Stomach (tissue), 9 donors: ENCODE results near the gene IGSF10. TPM values are rescaled to one million over a fixed set of nuclear protein-coding genes. Genes with fewer than 3 reads are reported as not detected.

Experiments
- DNase-seq, 2 donors: peaks; one replicate each; pipeline versions ENCODE4 v3.0.0 to v3.0.0-alpha.2; 2013 to 2019
- H3K27ac ChIP-seq, 5 donors: fragments of 200-600 bp in 4 of 5; sonication (generic) in 4 of 5; one replicate each; pipeline ENCODE4 v1.5.1; 2013 to 2019; ENCODE audit warnings: mild to moderate bottlenecking in 1 of 5, moderate library complexity in 1 of 5
- H3K27me3 ChIP-seq, 3 donors: fragments of 200-600 bp; sonication (generic); one replicate each; pipeline ENCODE4 v1.5.1; 2017 to 2019; ENCODE audit warnings: mixed run types in 1 of 3
- H3K36me3 ChIP-seq, 4 donors: fragments of 200-600 bp; sonication (generic); 1 replicate in 3 of 4; 2 replicates in 1 of 4; pipeline ENCODE4 v1.5.1; 2016 to 2019
- H3K4me1 ChIP-seq, 4 donors: fragments of 200-600 bp; sonication (generic); one replicate each; pipeline ENCODE4 v1.5.1; 2016 to 2019
- H3K4me3 ChIP-seq, 4 donors: fragments of 200-600 bp; sonication (generic) in 3 of 4; one replicate each; pipeline ENCODE4 v1.5.1; 2016 to 2019; ENCODE audit warnings: mild to moderate bottlenecking in 1 of 4
- H3K9me3 ChIP-seq, 4 donors: fragments of 200-600 bp; sonication (generic); one replicate each; pipeline ENCODE4 v1.5.1; 2016 to 2019
- EP300 ChIP-seq: sonication (generic); formaldehyde crosslinking; IDR thresholded peaks from one replicate; pipeline ENCODE4 v1.6.1; 2017; ENCODE audit warnings: antibody characterized with exemption
- POLR2A ChIP-seq, 4 donors: fragments of 450-650 bp; IDR thresholded peaks; one replicate each; pipeline ENCODE4 v1.6.1; 2016; ENCODE audit warnings: antibody characterized with exemption in 4 of 4, control low read depth in 2 of 4, mild to moderate bottlenecking in 1 of 4, moderate library complexity in 1 of 4
- POLR2AphosphoS5 ChIP-seq, 3 donors: sonication (generic); formaldehyde crosslinking; IDR thresholded peaks; one replicate each; pipeline ENCODE4 v1.6.1; 2016; ENCODE audit warnings: antibody characterized with exemption in 3 of 3
- WGBS, 5 donors: extraction: QIAGEN DNeasy Blood & Tissue Kit in 3 of 5; methylation state at CpG; one replicate each; pipeline versions ENCODE4 v1.1.5 to v1.1.7; 2013 to 2018; 5-methylcytosine and 5-hydroxymethylcytosine counted together
- intact Hi-C: fragments of 100-400 bp; cut with DNase I; formaldehyde crosslinking; loops from one replicate; pipeline ENCODE4 v1.15.1; 2023; ENCODE audit warnings: low total_unique reads
- polyA plus RNA-seq, 3 donors: library from polyadenylated mRNA; stranded (reverse); fragments of 200-250 nt; gene quantifications; one replicate each; pipeline ENCODE4 v1.2.3, GENCODE V29; 2013
- total RNA-seq, 5 donors: library from RNA; depleted of rRNA; stranded (reverse); fragments of >200 nt; gene quantifications; one replicate each; pipeline versions ENCODE4 v1.1.0 to v1.2.3, GENCODE V29; 2014 to 2016
- TF ChIP-seq, protein P1 (sequence below), 7 experiments: fragments of 450-650 bp in 4 of 7; fragments of 200-600 bp in 3 of 7; sonication (generic) in 3 of 7; IDR thresholded peaks; one replicate each; pipeline ENCODE4 v1.5.1; 2016 to 2019; ENCODE audit warnings: antibody characterized with exemption in 7 of 7, control low read depth in 2 of 7, mild to moderate bottlenecking in 1 of 7
- donor health status: healthy with polysubstance abuse.
- donor health status: Bipolar disorder and iron deficiency.
- donor health status: healthy.

Gene IGSF10
- total and polyA plus RNA-seq, 8 donors, result under 0.01 to 11.9 (median 0.19) TPM; not detected in 1

DNA sequence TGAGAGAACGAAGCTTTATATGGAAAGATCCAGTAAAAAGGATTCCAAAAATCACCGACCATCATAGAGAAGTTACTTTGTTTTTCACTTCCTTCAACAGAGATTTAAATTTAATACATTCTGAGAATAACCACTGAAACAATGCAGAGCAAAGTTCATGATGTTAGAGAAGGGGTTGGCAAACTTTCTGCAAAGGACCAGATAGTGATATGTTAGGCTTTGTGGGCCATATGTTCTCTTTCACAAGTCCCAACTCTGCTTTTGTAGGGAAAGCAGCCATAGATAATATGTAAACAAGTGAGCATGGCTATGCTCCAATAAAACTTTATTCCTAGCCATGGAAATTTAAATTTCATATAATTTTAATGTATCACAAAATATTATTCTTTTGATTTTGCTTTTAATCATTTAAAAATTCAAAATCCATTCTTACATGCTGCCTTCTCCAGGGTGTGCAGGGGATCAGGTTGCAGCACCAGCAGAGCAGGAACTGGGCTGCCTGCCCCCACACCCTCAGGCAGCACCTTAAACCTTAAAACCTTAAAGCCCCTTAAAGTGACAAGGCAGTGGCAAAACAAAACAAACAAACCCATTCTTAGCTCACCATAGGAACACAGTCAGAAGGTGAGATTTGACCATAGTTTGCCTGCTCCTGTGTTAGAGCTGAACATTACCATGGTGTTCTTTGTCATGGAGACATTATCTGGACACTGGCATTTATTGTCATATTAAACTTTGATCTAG lies 16.9 kb upstream of the IGSF10 start:
- no peak overlapping the region for H3K27ac ChIP-seq

GRCh38 chr3:151476344-151477018 lies 15.6 kb upstream of the IGSF10 start:
- H3K27me3 ChIP-seq, result no peaks in the 10 kb centered on the region

More for the DNA sequence above, 16.9 kb upstream of the IGSF10 start:
- intact Hi-C loops, result no loop called here
- Histone ChIP-seq H3K4me3 (no peak overlapping the region), H3K9me3 (peaks cover 0 to 14% (median 7%) of the 10 kb centered on the region in 4 donors), H3K36me3 (no peaks in the 10 kb centered on the region), H3K4me1 (peaks cover 0 to 12% (median 0%) of the 10 kb centered on the region in 4 donors), H3K27me3 (no peaks in the 10 kb centered on the region)
- TF ChIP-seq POLR2A (IDR thresholded peaks at IDR 0.05) (no peak), EP300 (no peak), POLR2AphosphoS5 (IDR thresholded peaks at IDR 0.05) (no peak)
- TF ChIP-seq, protein P1, sequence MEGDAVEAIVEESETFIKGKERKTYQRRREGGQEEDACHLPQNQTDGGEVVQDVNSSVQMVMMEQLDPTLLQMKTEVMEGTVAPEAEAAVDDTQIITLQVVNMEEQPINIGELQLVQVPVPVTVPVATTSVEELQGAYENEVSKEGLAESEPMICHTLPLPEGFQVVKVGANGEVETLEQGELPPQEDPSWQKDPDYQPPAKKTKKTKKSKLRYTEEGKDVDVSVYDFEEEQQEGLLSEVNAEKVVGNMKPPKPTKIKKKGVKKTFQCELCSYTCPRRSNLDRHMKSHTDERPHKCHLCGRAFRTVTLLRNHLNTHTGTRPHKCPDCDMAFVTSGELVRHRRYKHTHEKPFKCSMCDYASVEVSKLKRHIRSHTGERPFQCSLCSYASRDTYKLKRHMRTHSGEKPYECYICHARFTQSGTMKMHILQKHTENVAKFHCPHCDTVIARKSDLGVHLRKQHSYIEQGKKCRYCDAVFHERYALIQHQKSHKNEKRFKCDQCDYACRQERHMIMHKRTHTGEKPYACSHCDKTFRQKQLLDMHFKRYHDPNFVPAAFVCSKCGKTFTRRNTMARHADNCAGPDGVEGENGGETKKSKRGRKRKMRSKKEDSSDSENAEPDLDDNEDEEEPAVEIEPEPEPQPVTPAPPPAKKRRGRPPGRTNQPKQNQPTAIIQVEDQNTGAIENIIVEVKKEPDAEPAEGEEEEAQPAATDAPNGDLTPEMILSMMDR (IDR thresholded peaks at IDR 0.05), result no peak
- DNase-seq, result peak in 1 of 2 donors; percentile 37
- WGBS, 5 donors, result 78 to 89% (median 85%) methylated on average over 2 of the region's 2 CpGs

DNA sequence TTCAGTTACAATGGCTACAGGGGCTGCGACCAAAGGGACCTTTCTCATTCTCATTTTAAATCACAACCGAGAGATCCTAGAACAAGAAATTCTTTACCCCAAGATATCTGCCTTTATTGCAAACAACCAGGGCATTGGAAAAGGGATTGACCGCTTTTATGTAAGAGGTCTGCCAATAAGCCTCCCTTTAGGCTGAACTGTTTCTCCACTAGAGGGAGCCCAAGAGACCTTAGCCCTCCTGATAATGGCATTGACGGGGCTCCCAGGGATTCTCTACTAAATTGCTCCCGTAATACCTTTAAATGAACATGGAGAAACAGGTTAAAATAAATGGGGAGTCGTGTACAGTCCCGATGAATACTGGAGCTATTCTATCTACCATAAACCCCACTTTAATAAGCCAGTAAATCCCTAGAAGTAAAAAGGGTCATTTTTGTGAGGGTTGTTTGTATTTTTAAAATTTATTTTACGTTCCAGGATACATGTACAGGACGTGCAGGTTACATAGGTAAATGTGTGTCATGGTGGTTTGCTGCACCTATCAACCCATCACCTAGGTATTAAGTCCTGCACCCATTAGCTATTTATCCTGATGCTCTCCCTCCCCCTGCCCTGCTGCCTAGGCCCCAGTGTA lies 7.5 kb upstream of the IGSF10 start:
- TF ChIP-seq POLR2AphosphoS5 (IDR thresholded peaks at IDR 0.05), result no peak
- TF ChIP-seq, protein P1 (IDR thresholded peaks at IDR 0.05), result peak in 5 of 7 experiments; percentile 33 to 86 (median 67)
- no peak for TF ChIP-seq POLR2A (IDR thresholded peaks at IDR 0.05)
- Histone ChIP-seq H3K9me3 (no peaks in the 10 kb centered on the region), H3K27me3 (no peaks in the 10 kb centered on the region), H3K4me3 (no peak overlapping the region), H3K4me1 (no peaks in the 10 kb centered on the region), H3K36me3 (no peaks in the 10 kb centered on the region), H3K27ac (no peak overlapping the region)
- peak; percentile 48 to 78 for DNase-seq
- intact Hi-C loops, result loop anchor here (10.0 kb wide), 1 partner anchor 366 kb away; no protein-coding TSS in a partner anchor
- WGBS, 5 donors, result 39 to 50% (median 47%) methylated on average over 9 of the region's 9 CpGs

More at GRCh38 chr3:151476344-151477018, 15.6 kb upstream of the IGSF10 start:
- no peaks in the 10 kb centered on the region for H3K36me3 ChIP-seq
- DNase-seq, result no peak
- TF ChIP-seq, protein P1 (IDR thresholded peaks at IDR 0.05), result no peak
- TF ChIP-seq POLR2A (IDR thresholded peaks at IDR 0.05), result no peak
- no peak for TF ChIP-seq POLR2AphosphoS5 (IDR thresholded peaks at IDR 0.05)
- no peak overlapping the region for H3K27ac ChIP-seq
- 86 to 94% (median 90%) methylated on average over 7 of the region's 7 CpGs for WGBS, 5 donors
- no peak overlapping the region for H3K4me3 ChIP-seq
- H3K9me3 ChIP-seq, result peaks cover 0 to 3% (median under 1%) of the 10 kb centered on the region in 4 donors
- intact Hi-C loops, result no loop called here
- peaks cover 0 to 12% (median 0%) of the 10 kb centered on the region in 4 donors for H3K4me1 ChIP-seq

- no peak for DNase-seq
- no peaks in the 10 kb centered on the region for H3K9me3 ChIP-seq
- intact Hi-C loops, result loop anchor here (10.0 kb wide), 1 partner anchor 368 kb away; no protein-coding TSS in a partner anchor
- no peak overlapping the region for H3K4me3 ChIP-seq
- WGBS, 5 donors, result 76 to 97% (median 93%) methylated on average over 1 of the region's 1 CpG
- no peaks in the 10 kb centered on the region for H3K4me1 ChIP-seq
- TF ChIP-seq EP300, result no peak
- TF ChIP-seq POLR2AphosphoS5 (IDR thresholded peaks at IDR 0.05), result no peak
- TF ChIP-seq, protein P1 (IDR thresholded peaks at IDR 0.05), result no peak
- no peak for TF ChIP-seq POLR2A (IDR thresholded peaks at IDR 0.05)
- H3K27me3 ChIP-seq, result no peaks in the 10 kb centered on the region
- no peak overlapping the region for H3K27ac ChIP-seq
- no peaks in the 10 kb centered on the region for H3K36me3 ChIP-seq
These were observed 6.2 kb upstream of the IGSF10 start for GRCh38 chr3:151467069-151467468.
